ENCODE data around the gene NDUFB3.

GRCh38 chr2:201132518-201132917 is 60.7 kb downstream of the NDUFB3 start:
- TF ChIP-seq CTCF (IDR thresholded peaks at IDR 0.05) (no peak), EZH2 (IDR thresholded peaks at IDR 0.05; ENCODE audit: borderline replicate concordance, insufficient read depth, low read depth, low read length, poor library complexity, severe bottlenecking) (no peak)
